Measurements from ENCODE around the gene CIT. TPM values are rescaled to one million over a fixed set of nuclear protein-coding genes. Genes with fewer than 3 reads are reported as not detected.
"Not testable (repeated sequence)": the region's sequence is repeated elsewhere in the genome, so short reads cannot be mapped to it uniquely, and the experiment has no call there.

The CIT gene
- total and polyA plus RNA-seq, 4 donors: 0.31 to 24.7 (median 1.8) TPM

DNA sequence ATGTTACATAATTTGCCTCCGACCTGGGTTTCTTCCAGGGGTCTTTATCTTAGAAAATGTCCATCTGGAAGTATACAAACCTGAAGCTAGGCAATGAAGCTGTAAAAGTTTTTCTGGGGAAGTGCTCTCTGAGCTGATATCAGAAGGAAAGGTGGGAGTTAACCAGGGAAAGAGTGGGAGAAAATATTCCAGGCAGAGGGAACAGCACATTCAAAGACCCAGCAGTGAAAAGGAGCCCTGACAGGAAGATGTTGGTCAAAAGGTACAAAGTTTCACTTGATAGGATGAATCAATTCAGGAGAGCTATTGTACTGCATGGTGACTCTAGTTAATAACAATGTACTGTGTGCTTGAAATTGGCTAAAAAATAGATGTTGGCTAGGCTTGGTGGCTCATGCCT is 17.8 kb upstream of the CIT start:
- TF ChIP-seq, protein P1, sequence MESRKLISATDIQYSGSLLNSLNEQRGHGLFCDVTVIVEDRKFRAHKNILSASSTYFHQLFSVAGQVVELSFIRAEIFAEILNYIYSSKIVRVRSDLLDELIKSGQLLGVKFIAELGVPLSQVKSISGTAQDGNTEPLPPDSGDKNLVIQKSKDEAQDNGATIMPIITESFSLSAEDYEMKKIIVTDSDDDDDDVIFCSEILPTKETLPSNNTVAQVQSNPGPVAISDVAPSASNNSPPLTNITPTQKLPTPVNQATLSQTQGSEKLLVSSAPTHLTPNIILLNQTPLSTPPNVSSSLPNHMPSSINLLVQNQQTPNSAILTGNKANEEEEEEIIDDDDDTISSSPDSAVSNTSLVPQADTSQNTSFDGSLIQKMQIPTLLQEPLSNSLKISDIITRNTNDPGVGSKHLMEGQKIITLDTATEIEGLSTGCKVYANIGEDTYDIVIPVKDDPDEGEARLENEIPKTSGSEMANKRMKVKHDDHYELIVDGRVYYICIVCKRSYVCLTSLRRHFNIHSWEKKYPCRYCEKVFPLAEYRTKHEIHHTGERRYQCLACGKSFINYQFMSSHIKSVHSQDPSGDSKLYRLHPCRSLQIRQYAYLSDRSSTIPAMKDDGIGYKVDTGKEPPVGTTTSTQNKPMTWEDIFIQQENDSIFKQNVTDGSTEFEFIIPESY (IDR thresholded peaks at IDR 0.05): no peak
- no peak for TF ChIP-seq RAD21 (IDR thresholded peaks at IDR 0.05)
- TF ChIP-seq, protein P2, sequence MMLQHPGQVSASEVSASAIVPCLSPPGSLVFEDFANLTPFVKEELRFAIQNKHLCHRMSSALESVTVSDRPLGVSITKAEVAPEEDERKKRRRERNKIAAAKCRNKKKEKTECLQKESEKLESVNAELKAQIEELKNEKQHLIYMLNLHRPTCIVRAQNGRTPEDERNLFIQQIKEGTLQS (IDR thresholded peaks at IDR 0.05): no peak
- DNase-seq (ENCODE audit: low spot score): no peak
- Histone ChIP-seq H3K4me3 (ENCODE audit: low read depth in 1 of 3, low read length in 3 of 3) (no peak overlapping the region), H3K9ac (ENCODE audit: low read depth in 1 of 2, low read length in 2 of 2) (no peak overlapping the region), H3K4me1 (ENCODE audit: control insufficient read depth in 4 of 4, insufficient read depth in 4 of 4, low read length in 3 of 4) (no peaks in the 10 kb centered on the region), H3K27ac (ENCODE audit: low read depth in 1 of 2, low read length in 2 of 2) (no peak overlapping the region), H3K9me3 (ENCODE audit: control insufficient read depth in 4 of 4, low read length in 3 of 4) (no peaks in the 10 kb centered on the region), H3K36me3 (ENCODE audit: control insufficient read depth in 4 of 4, insufficient read depth in 3 of 4, low read depth in 1 of 4, low read length in 3 of 4) (no peaks in the 10 kb centered on the region), H3K27me3 (ENCODE audit: control insufficient read depth in 4 of 4, insufficient read depth in 4 of 4, low read length in 3 of 4) (no peaks in the 10 kb centered on the region)
- WGBS: 30% methylated on average over 1 of the region's 1 CpG

DNA sequence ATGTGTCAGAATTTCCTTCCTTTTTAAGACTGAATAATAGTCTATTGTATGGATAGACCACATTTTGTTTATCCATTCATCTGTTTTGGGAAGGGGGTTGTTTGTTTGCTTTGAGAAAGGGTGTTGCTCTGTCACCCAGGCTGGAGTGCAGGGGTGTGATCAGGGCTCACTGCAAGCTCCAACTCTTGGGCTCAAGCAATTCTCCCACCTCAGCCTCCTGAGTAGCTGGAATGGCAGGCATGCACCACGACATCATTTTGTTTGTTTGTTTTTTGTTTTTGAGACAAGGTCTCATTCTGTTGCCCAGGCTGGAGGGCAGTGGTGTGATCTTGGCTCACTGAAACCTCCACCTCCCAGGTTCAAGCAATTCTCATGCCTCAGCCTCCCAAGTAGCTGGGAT is 15.5 kb upstream of the CIT start:
- not testable (repeated sequence) for H3K9ac ChIP-seq (ENCODE audit: low read depth in 1 of 2, low read length in 2 of 2); H3K36me3 ChIP-seq (ENCODE audit: control insufficient read depth in 4 of 4, insufficient read depth in 3 of 4, low read depth in 1 of 4, low read length in 3 of 4); H3K4me1 ChIP-seq (ENCODE audit: control insufficient read depth in 4 of 4, insufficient read depth in 4 of 4, low read length in 3 of 4); H3K4me3 ChIP-seq (ENCODE audit: low read depth in 1 of 3, low read length in 3 of 3); H3K9me3 ChIP-seq (ENCODE audit: control insufficient read depth in 4 of 4, low read length in 3 of 4); H3K27ac ChIP-seq (ENCODE audit: low read depth in 1 of 2, low read length in 2 of 2); DNase-seq (ENCODE audit: low spot score); H3K27me3 ChIP-seq (ENCODE audit: control insufficient read depth in 4 of 4, insufficient read depth in 4 of 4, low read length in 3 of 4)
- WGBS: 47% methylated on average over 1 of the region's 1 CpG

DNA sequence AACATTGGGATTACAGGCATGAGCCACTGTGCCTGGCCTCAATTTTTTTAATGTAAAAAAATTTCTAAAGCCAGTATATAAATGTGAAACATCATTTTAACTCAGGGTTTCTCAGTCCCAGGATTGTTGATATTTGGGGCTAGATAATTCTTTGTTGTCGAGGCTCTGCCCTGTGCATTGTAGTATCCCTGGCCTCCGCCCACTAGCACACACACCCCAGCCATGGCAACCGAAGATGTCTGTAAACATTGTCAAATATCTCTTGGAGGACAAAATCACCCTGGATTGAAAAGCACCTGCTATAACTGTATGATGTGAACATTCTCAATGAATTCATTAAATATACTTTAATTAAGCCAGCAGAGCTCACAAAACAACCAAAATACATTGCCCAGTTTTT is 8.4 kb upstream of the CIT start:
- no peaks in the 10 kb centered on the region for H3K36me3 ChIP-seq (ENCODE audit: control insufficient read depth in 4 of 4, insufficient read depth in 3 of 4, low read depth in 1 of 4, low read length in 3 of 4)
- no peak overlapping the region for H3K27ac ChIP-seq (ENCODE audit: low read depth in 1 of 2, low read length in 2 of 2)
- no peak overlapping the region for H3K9ac ChIP-seq (ENCODE audit: low read depth in 1 of 2, low read length in 2 of 2)
- TF ChIP-seq, protein P3, sequence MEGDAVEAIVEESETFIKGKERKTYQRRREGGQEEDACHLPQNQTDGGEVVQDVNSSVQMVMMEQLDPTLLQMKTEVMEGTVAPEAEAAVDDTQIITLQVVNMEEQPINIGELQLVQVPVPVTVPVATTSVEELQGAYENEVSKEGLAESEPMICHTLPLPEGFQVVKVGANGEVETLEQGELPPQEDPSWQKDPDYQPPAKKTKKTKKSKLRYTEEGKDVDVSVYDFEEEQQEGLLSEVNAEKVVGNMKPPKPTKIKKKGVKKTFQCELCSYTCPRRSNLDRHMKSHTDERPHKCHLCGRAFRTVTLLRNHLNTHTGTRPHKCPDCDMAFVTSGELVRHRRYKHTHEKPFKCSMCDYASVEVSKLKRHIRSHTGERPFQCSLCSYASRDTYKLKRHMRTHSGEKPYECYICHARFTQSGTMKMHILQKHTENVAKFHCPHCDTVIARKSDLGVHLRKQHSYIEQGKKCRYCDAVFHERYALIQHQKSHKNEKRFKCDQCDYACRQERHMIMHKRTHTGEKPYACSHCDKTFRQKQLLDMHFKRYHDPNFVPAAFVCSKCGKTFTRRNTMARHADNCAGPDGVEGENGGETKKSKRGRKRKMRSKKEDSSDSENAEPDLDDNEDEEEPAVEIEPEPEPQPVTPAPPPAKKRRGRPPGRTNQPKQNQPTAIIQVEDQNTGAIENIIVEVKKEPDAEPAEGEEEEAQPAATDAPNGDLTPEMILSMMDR (IDR thresholded peaks at IDR 0.05; ENCODE audit: low read depth, low read length, missing input control): no peak
- no peak for TF ChIP-seq JUND (IDR thresholded peaks at IDR 0.05)
- no peak for TF ChIP-seq YY1 (IDR thresholded peaks at IDR 0.05)
- TF ChIP-seq TAF1 (conservative IDR thresholded peaks at IDR 0.05): no peak
- TF ChIP-seq, protein P1 (IDR thresholded peaks at IDR 0.05): no peak
- TF ChIP-seq NR2F2 (IDR thresholded peaks at IDR 0.05): no peak
- TF ChIP-seq, protein P4, sequence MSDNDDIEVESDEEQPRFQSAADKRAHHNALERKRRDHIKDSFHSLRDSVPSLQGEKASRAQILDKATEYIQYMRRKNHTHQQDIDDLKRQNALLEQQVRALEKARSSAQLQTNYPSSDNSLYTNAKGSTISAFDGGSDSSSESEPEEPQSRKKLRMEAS (IDR thresholded peaks at IDR 0.05): no peak
- TF ChIP-seq HNF4G (IDR thresholded peaks at IDR 0.05): no peak
- TF ChIP-seq, protein P2 (IDR thresholded peaks at IDR 0.05): no peak
- no peak for TF ChIP-seq RXRA (IDR thresholded peaks at IDR 0.05)
- no peak for TF ChIP-seq FOXA2 (IDR thresholded peaks at IDR 0.05)
- no peak for TF ChIP-seq RAD21 (IDR thresholded peaks at IDR 0.05)
- WGBS: 61% methylated on average over 3 of the region's 3 CpGs
- H3K27me3 ChIP-seq (ENCODE audit: control insufficient read depth in 4 of 4, insufficient read depth in 4 of 4, low read length in 3 of 4): no peaks in the 10 kb centered on the region
- no peak overlapping the region for H3K4me3 ChIP-seq (ENCODE audit: low read depth in 1 of 3, low read length in 3 of 3)
- no peak for DNase-seq (ENCODE audit: low spot score)
- H3K4me1 ChIP-seq (ENCODE audit: control insufficient read depth in 4 of 4, insufficient read depth in 4 of 4, low read length in 3 of 4): no peaks in the 10 kb centered on the region
- no peaks in the 10 kb centered on the region for H3K9me3 ChIP-seq (ENCODE audit: control insufficient read depth in 4 of 4, low read length in 3 of 4)

DNA sequence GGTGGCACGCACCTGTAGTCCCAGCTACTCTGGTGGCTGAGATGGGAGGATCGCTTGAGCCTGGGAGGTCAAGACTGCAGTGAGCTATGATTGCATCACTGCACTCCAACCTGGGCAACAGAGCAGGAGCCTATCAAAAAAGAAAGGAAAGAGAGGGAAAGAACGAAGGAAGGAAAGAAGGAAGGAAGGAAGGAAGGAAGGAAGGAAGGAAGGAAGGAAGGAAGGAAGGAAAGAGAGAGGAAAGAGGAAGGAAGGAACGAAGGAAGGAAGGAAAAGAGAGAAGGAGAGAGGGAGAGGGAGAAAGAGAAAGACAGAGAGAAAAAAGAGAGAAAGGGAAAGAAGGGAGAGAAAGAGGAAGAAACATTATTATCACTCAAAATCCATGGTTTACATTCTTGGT is 6.7 kb upstream of the CIT start:
- not testable (repeated sequence) for H3K4me3 ChIP-seq (ENCODE audit: low read depth in 1 of 3, low read length in 3 of 3); H3K36me3 ChIP-seq (ENCODE audit: control insufficient read depth in 4 of 4, insufficient read depth in 3 of 4, low read depth in 1 of 4, low read length in 3 of 4); H3K27me3 ChIP-seq (ENCODE audit: control insufficient read depth in 4 of 4, insufficient read depth in 4 of 4, low read length in 3 of 4); H3K9me3 ChIP-seq (ENCODE audit: control insufficient read depth in 4 of 4, low read length in 3 of 4); H3K4me1 ChIP-seq (ENCODE audit: control insufficient read depth in 4 of 4, insufficient read depth in 4 of 4, low read length in 3 of 4); DNase-seq (ENCODE audit: low spot score); H3K9ac ChIP-seq (ENCODE audit: low read depth in 1 of 2, low read length in 2 of 2); H3K27ac ChIP-seq (ENCODE audit: low read depth in 1 of 2, low read length in 2 of 2)
- 69% methylated on average over 4 of the region's 4 CpGs for WGBS
